HepG2 (cell line): ENCODE data around the gene NDC80.

Experiments
- AFF4 ChIP-seq: sonication (generic); formaldehyde crosslinking; IDR thresholded peaks from 2 replicates; pipeline ENCODE4 v1.4.0; 2020; ENCODE audit warnings: missing genetic modification reagents
- BORCS8-MEF2B ChIP-seq: sonication (generic); formaldehyde crosslinking; IDR thresholded peaks from 2 replicates; pipeline ENCODE4 v1.8.0; 2022; ENCODE audit warnings: mild to moderate bottlenecking, missing genetic modification reagents
- HMGXB4 ChIP-seq, 2 experiments: sonication (generic) in 1 of 2; formaldehyde crosslinking in 1 of 2; IDR thresholded peaks; 2 replicates each; pipeline versions ENCODE4 v1.4.0 to v1.6.1; 2018 to 2020; ENCODE audit warnings: missing genetic modification reagents in 2 of 2, borderline replicate concordance in 1 of 2, low read depth in 1 of 2, mild to moderate bottlenecking in 1 of 2, missing biosample characterization in 1 of 2
- NFRKB ChIP-seq: fragments of 450-650 bp; IDR thresholded peaks from 2 replicates; pipeline ENCODE4 v1.6.1; 2017
- POLR2A ChIP-seq, 2 experiments: IDR thresholded peaks; 2 replicates each; pipeline ENCODE4 v1.6.1; 2011; ENCODE audit warnings: low read depth in 2 of 2, low read length in 2 of 2, mild to moderate bottlenecking in 1 of 2, moderate library complexity in 1 of 2; ENCODE audit not compliant: insufficient read depth in 1 of 2
- POLR2AphosphoS5 ChIP-seq: IDR thresholded peaks from 2 replicates; pipeline ENCODE4 v1.6.1; 2012; ENCODE audit warnings: low read depth, low read length
- RFX1 ChIP-seq: fragments of 450-650 bp; IDR thresholded peaks from 2 replicates; pipeline ENCODE4 v1.6.1; 2017
- TF ChIP-seq, protein P1 (sequence below): sonication (generic); formaldehyde crosslinking; IDR thresholded peaks from 2 replicates; pipeline ENCODE4 v1.4.0; 2020; ENCODE audit warnings: missing genetic modification reagents

DNA sequence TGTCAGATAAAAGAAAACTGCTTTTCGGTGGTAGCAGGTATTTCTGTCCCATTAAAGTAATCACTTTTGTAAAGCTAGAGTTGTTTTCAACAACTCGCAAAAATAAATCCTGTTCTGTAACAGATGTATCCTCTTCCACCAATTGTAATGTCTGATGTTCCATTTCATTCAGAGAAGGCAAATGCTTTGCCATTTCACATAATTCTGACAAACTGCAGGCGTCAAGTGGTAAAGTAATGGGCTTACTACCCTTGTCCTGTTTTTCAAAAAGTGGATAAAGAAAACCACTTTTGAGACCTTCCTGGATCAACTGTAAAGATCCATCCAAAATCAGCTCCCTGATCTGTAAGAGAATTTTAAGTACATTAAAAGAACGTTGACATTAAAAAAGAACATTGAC, 16.7 kb upstream of the NDC80 start:
- no peak for TF ChIP-seq NFRKB
- TF ChIP-seq, protein P1, sequence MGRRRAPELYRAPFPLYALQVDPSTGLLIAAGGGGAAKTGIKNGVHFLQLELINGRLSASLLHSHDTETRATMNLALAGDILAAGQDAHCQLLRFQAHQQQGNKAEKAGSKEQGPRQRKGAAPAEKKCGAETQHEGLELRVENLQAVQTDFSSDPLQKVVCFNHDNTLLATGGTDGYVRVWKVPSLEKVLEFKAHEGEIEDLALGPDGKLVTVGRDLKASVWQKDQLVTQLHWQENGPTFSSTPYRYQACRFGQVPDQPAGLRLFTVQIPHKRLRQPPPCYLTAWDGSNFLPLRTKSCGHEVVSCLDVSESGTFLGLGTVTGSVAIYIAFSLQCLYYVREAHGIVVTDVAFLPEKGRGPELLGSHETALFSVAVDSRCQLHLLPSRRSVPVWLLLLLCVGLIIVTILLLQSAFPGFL (CRISPR knock-in tag), result no peak
- TF ChIP-seq RFX1, result no peak
- no peak for TF ChIP-seq POLR2AphosphoS5
- TF ChIP-seq AFF4 (CRISPR knock-in tag), result no peak
- no peak for TF ChIP-seq BORCS8-MEF2B (CRISPR knock-in tag)
- no peak for TF ChIP-seq POLR2A (IDR thresholded peaks at IDR 0.05; ENCODE audit: insufficient read depth in 1 of 2, low read depth in 2 of 2, low read length in 2 of 2)
- TF ChIP-seq HMGXB4 (CRISPR knock-in tag; IDR thresholded peaks at IDR 0.05; ENCODE audit: borderline replicate concordance in 1 of 2, low read depth in 1 of 2), result no peak
